HG03460 (cell line): ENCODE measurements around the gene TBC1D19.

ENCODE experiments used
- ATAC-seq: cut with Tn5 transposase; IDR thresholded peaks from one replicate; pipeline ENCODE4 v1.9.1; 2021; ENCODE audit not compliant: unreplicated experiment

TBC1D19 gene

GRCh38 chr4:26729027-26729426 is 145.1 kb downstream of the TBC1D19 start:
- no peak for ATAC-seq

GRCh38 chr4:26729547-26729946 is 145.7 kb downstream of the TBC1D19 start:
- no peak for ATAC-seq

GRCh38 chr4:26731351-26732035 is 147.6 kb downstream of the TBC1D19 start:
- peak; percentile 68 for ATAC-seq

GRCh38 chr4:26732356-26732755 is 148.5 kb downstream of the TBC1D19 start:
- no peak for ATAC-seq

GRCh38 chr4:26736621-26737020 is 152.7 kb downstream of the TBC1D19 start:
- no peak for ATAC-seq

- no peak for ATAC-seq
Observed at GRCh38 chr4:26737385-26737784, 153.5 kb downstream of the TBC1D19 start.

- no peak for ATAC-seq
Observed at GRCh38 chr4:26741491-26741871, 157.6 kb downstream of the TBC1D19 start.

- ATAC-seq = peak; percentile 99
Observed at GRCh38 chr4:26746802-26747213, 162.9 kb downstream of the TBC1D19 start.

GRCh38 chr4:26748811-26749210 is 164.9 kb downstream of the TBC1D19 start:
- ATAC-seq = no peak

- no peak for ATAC-seq
Observed at GRCh38 chr4:26749867-26750266, 166.0 kb downstream of the TBC1D19 start.

GRCh38 chr4:26751004-26751403 is 167.1 kb downstream of the TBC1D19 start:
- ATAC-seq = no peak

- ATAC-seq = peak; percentile 81
Observed at GRCh38 chr4:26751838-26752237, 168.0 kb downstream of the TBC1D19 start.

- no peak for ATAC-seq
Observed at GRCh38 chr4:26753187-26753586, 169.3 kb downstream of the TBC1D19 start.

- no peak for ATAC-seq
Observed at GRCh38 chr4:26753617-26754016, 169.7 kb downstream of the TBC1D19 start.

GRCh38 chr4:26757751-26758150 is 173.9 kb downstream of the TBC1D19 start:
- ATAC-seq = no peak

GRCh38 chr4:26758899-26759298 is 175.0 kb downstream of the TBC1D19 start:
- no peak for ATAC-seq

GRCh38 chr4:26762650-26763049 is 178.8 kb downstream of the TBC1D19 start:
- no peak for ATAC-seq

- ATAC-seq = no peak
Observed at GRCh38 chr4:26763063-26763462, 179.2 kb downstream of the TBC1D19 start.

- ATAC-seq = no peak
Observed at GRCh38 chr4:26763648-26764047, 179.8 kb downstream of the TBC1D19 start.

GRCh38 chr4:26764231-26764630 is 180.3 kb downstream of the TBC1D19 start:
- ATAC-seq = no peak

GRCh38 chr4:26765515-26765914 is 181.6 kb downstream of the TBC1D19 start:
- ATAC-seq = no peak

- no peak for ATAC-seq
Observed at GRCh38 chr4:26766141-26766540, 182.3 kb downstream of the TBC1D19 start.
